HepG2 (cell line): ENCODE measurements around the gene CCDC197. TPM values are rescaled to one million over a fixed set of nuclear protein-coding genes. Genes with fewer than 3 reads are reported as not detected.

ENCODE experiments used
- ETV6 ChIP-seq: sonication (generic); formaldehyde crosslinking; conservative IDR thresholded peaks from 2 replicates; pipeline ENCODE4 v1.4.0; 2020; ENCODE audit warnings: missing genetic modification reagents
- JARID2 ChIP-seq: sonication (generic); formaldehyde crosslinking; IDR thresholded peaks from 2 replicates; pipeline ENCODE4 v1.8.1; 2023; ENCODE audit warnings: missing genetic modification reagents, inconsistent platforms; ENCODE audit not compliant: insufficient replicate concordance
- JUNB ChIP-seq: sonication (generic); formaldehyde crosslinking; IDR thresholded peaks from 2 replicates; pipeline ENCODE4 v1.8.0; 2022; ENCODE audit warnings: missing genetic modification reagents, mild to moderate bottlenecking, borderline replicate concordance
- MBD4 ChIP-seq: IDR thresholded peaks from 2 replicates; pipeline ENCODE4 v1.6.1; 2012; ENCODE audit warnings: low read length, inconsistent platforms, borderline replicate concordance
- NR1H2 ChIP-seq: sonication (generic); formaldehyde crosslinking; IDR thresholded peaks from 2 replicates; pipeline ENCODE4 v1.8.1; 2022; ENCODE audit warnings: low read depth, missing genetic modification reagents, borderline replicate concordance
- RFXANK ChIP-seq: IDR thresholded peaks from 2 replicates; pipeline ENCODE4 v1.6.1; 2016
- SIN3B ChIP-seq: fragments of 150-350 bp; IDR thresholded peaks from 2 replicates; pipeline ENCODE4 v1.6.1; 2014; ENCODE audit warnings: low read length
- TFAP4 ChIP-seq: sonication (generic); IDR thresholded peaks from 2 replicates; pipeline ENCODE4 v1.6.1; 2016; ENCODE audit warnings: low read depth, borderline replicate concordance
- TOPORS ChIP-seq: sonication (generic); formaldehyde crosslinking; IDR thresholded peaks from 2 replicates; pipeline ENCODE4 v1.8.0; 2023; ENCODE audit warnings: mild to moderate bottlenecking, missing genetic modification reagents
- ZBTB25 ChIP-seq: IDR thresholded peaks from 2 replicates; pipeline ENCODE4 v1.6.1; 2018; ENCODE audit warnings: missing genetic modification reagents
- ZBTB38 ChIP-seq: sonication (generic); formaldehyde crosslinking; IDR thresholded peaks from 2 replicates; pipeline ENCODE4 v1.5.1; 2020; ENCODE audit warnings: mild to moderate bottlenecking, missing genetic modification reagents
- ZBTB7A ChIP-seq: sonication (generic); formaldehyde crosslinking; IDR thresholded peaks from 2 replicates; pipeline ENCODE4 v1.8.0; 2022; ENCODE audit warnings: mild to moderate bottlenecking, missing genetic modification reagents
- ZNF256 ChIP-seq: sonication (generic); formaldehyde crosslinking; conservative IDR thresholded peaks from 2 replicates; pipeline ENCODE4 v1.4.0; 2020; ENCODE audit warnings: missing genetic modification reagents
- ZNF30 ChIP-seq: sonication (generic); formaldehyde crosslinking; IDR thresholded peaks from 2 replicates; pipeline ENCODE4 v1.5.0; 2020; ENCODE audit warnings: mild to moderate bottlenecking, missing genetic modification reagents
- ZNF460 ChIP-seq: sonication (generic); formaldehyde crosslinking; IDR thresholded peaks from 2 replicates; pipeline ENCODE4 v1.5.1; 2020; ENCODE audit warnings: missing genetic modification reagents, mild to moderate bottlenecking, borderline replicate concordance
- ZNF713 ChIP-seq: sonication (generic); formaldehyde crosslinking; IDR thresholded peaks from 2 replicates; pipeline ENCODE4 v1.4.0; 2020; ENCODE audit warnings: mild to moderate bottlenecking, missing genetic modification reagents
- ZNF747 ChIP-seq: sonication (generic); formaldehyde crosslinking; IDR thresholded peaks from 2 replicates; pipeline ENCODE4 v1.8.1; 2023; ENCODE audit warnings: missing genetic modification reagents, mild to moderate bottlenecking, borderline replicate concordance
- polyA plus RNA-seq, 8 experiments: library from polyadenylated mRNA; depleted of rRNA in 3 of 8; stranded (reverse) in 7 of 8; unstranded in 1 of 8; fragments of >200 nt; fragmentation: Illumina TruSeq in 4 of 8; extraction: Trizol in 4 of 8; gene quantifications; 2 replicates each; pipeline versions ENCODE4 v1.2.1 to v1.2.3, GENCODE V29; 2011 to 2016; ENCODE audit warnings: low read depth in 4 of 8, missing spikeins in 1 of 8, mixed read lengths in 1 of 8; ENCODE audit not compliant: insufficient read depth in 1 of 8
- total RNA-seq, 5 experiments: library from RNA; depleted of rRNA; stranded (reverse); fragments of >200 nt; fragmentation: Illumina TruSeq; extraction: Trizol; gene quantifications; 2 replicates each; pipeline ENCODE4 v1.2.3, GENCODE V29; 2016; ENCODE audit warnings: low read depth in 1 of 5
- TF ChIP-seq, protein P1 (sequence below), 2 experiments: sonication (generic) in 1 of 2; formaldehyde crosslinking in 1 of 2; IDR thresholded peaks; 2 replicates each; pipeline versions ENCODE4 v1.5.1 to v1.6.1; 2011 to 2020; ENCODE audit warnings: borderline replicate concordance in 1 of 2, low read depth in 1 of 2, low read length in 1 of 2, mild to moderate bottlenecking in 1 of 2, missing genetic modification reagents in 1 of 2, moderate library complexity in 1 of 2
- TF ChIP-seq, protein P2 (sequence below): sonication (generic); formaldehyde crosslinking; IDR thresholded peaks from 2 replicates; pipeline ENCODE4 v1.5.0; 2020; ENCODE audit warnings: mild to moderate bottlenecking, missing genetic modification reagents, borderline replicate concordance

CCDC197 gene
- total and polyA plus RNA-seq, 2 of the 13 experiments (the other 11 are each of a cell fraction or from before 2014, with no cell fraction given) = 0.11 to 0.13 TPM

GRCh38 chr14:93953263-93953662 is 43.8 kb upstream of the CCDC197 start (continued):
- TF ChIP-seq ZNF713 = no peak
- TF ChIP-seq ETV6 = no peak
- no peak for TF ChIP-seq NR1H2 (CRISPR knock-in tag)
- TF ChIP-seq, protein P1, sequence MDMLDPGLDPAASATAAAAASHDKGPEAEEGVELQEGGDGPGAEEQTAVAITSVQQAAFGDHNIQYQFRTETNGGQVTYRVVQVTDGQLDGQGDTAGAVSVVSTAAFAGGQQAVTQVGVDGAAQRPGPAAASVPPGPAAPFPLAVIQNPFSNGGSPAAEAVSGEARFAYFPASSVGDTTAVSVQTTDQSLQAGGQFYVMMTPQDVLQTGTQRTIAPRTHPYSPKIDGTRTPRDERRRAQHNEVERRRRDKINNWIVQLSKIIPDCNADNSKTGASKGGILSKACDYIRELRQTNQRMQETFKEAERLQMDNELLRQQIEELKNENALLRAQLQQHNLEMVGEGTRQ (IDR thresholded peaks at IDR 0.05; ENCODE audit: low read depth, low read length) = no peak
- TF ChIP-seq, protein P1 (CRISPR knock-in tag; IDR thresholded peaks at IDR 0.05; ENCODE audit: borderline replicate concordance) = no peak
- TF ChIP-seq ZBTB38 (CRISPR knock-in tag) = no peak
- TF ChIP-seq RFXANK (CRISPR knock-in tag) = no peak
- TF ChIP-seq, protein P2, sequence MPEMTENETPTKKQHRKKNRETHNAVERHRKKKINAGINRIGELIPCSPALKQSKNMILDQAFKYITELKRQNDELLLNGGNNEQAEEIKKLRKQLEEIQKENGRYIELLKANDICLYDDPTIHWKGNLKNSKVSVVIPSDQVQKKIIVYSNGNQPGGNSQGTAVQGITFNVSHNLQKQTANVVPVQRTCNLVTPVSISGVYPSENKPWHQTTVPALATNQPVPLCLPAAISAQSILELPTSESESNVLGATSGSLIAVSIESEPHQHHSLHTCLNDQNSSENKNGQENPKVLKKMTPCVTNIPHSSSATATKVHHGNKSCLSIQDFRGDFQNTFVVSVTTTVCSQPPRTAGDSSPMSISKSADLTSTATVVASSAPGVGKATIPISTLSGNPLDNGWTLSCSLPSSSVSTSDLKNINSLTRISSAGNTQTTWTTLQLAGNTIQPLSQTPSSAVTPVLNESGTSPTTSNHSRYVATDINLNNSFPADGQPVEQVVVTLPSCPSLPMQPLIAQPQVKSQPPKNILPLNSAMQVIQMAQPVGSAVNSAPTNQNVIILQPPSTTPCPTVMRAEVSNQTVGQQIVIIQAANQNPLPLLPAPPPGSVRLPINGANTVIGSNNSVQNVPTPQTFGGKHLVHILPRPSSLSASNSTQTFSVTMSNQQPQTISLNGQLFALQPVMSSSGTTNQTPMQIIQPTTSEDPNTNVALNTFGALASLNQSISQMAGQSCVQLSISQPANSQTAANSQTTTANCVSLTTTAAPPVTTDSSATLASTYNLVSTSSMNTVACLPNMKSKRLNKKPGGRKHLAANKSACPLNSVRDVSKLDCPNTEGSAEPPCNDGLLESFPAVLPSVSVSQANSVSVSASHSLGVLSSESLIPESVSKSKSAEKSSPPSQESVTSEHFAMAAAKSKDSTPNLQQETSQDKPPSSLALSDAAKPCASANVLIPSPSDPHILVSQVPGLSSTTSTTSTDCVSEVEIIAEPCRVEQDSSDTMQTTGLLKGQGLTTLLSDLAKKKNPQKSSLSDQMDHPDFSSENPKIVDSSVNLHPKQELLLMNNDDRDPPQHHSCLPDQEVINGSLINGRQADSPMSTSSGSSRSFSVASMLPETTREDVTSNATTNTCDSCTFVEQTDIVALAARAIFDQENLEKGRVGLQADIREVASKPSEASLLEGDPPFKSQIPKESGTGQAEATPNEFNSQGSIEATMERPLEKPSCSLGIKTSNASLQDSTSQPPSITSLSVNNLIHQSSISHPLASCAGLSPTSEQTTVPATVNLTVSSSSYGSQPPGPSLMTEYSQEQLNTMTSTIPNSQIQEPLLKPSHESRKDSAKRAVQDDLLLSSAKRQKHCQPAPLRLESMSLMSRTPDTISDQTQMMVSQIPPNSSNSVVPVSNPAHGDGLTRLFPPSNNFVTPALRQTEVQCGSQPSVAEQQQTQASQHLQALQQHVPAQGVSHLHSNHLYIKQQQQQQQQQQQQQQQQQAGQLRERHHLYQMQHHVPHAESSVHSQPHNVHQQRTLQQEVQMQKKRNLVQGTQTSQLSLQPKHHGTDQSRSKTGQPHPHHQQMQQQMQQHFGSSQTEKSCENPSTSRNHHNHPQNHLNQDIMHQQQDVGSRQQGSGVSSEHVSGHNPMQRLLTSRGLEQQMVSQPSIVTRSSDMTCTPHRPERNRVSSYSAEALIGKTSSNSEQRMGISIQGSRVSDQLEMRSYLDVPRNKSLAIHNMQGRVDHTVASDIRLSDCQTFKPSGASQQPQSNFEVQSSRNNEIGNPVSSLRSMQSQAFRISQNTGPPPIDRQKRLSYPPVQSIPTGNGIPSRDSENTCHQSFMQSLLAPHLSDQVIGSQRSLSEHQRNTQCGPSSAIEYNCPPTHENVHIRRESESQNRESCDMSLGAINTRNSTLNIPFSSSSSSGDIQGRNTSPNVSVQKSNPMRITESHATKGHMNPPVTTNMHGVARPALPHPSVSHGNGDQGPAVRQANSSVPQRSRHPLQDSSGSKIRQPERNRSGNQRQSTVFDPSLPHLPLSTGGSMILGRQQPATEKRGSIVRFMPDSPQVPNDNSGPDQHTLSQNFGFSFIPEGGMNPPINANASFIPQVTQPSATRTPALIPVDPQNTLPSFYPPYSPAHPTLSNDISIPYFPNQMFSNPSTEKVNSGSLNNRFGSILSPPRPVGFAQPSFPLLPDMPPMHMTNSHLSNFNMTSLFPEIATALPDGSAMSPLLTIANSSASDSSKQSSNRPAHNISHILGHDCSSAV (CRISPR knock-in tag) = no peak
- no peak for TF ChIP-seq MBD4
- TF ChIP-seq ZNF30 (CRISPR knock-in tag) = no peak
- no peak for TF ChIP-seq TOPORS
- no peak for TF ChIP-seq ZNF256
- no peak for TF ChIP-seq JUNB
- no peak for TF ChIP-seq ZBTB25 (CRISPR knock-in tag)
- TF ChIP-seq ZNF747 = no peak
- TF ChIP-seq TFAP4 = peak; percentile 51; the same call in 1 of the 2 replicates
- no peak for TF ChIP-seq ZNF460
- no peak for TF ChIP-seq SIN3B
- no peak for TF ChIP-seq ZBTB7A (CRISPR knock-in tag)
- TF ChIP-seq JARID2 (CRISPR knock-in tag) = no peak
